BJ (cell line): ENCODE data around the gene EEF1G. TPM values are rescaled to one million over a fixed set of nuclear protein-coding genes. Genes with fewer than 3 reads are reported as not detected.
"Not testable (repeated sequence)": the region's sequence is repeated elsewhere in the genome, so short reads cannot be mapped to it uniquely, and the experiment has no call there.

ENCODE experiments used
- CTCF ChIA-PET: fragments of 350-600 bp; formaldehyde crosslinking; extraction: SDS; loops from one replicate; lab custom pipeline; 2021; ENCODE audit warnings: antibody characterized with exemption, inconsistent platforms; lab: Yijun Ruan, JAX
- POLR2A ChIA-PET: fragments of 300-600 bp; sonication (Branson Sonifier 250); formaldehyde crosslinking; extraction: SDS; loops from one replicate; lab custom pipeline; 2021; ENCODE audit warnings: antibody characterized with exemption; lab: Charles Lee
- DNase-seq: peaks from one replicate; pipeline ENCODE4 v3.0.0-alpha.2; 2011; ENCODE audit warnings: low read depth
- H3K27me3 ChIP-seq: 2 replicates; pipeline ENCODE4 v1.6.0; 2011; ENCODE audit warnings: low read length; ENCODE audit not compliant: control insufficient read depth, insufficient read depth
- H3K36me3 ChIP-seq: 2 replicates; pipeline ENCODE4 v1.5.1; 2011; ENCODE audit warnings: low read length; ENCODE audit not compliant: control insufficient read depth, insufficient read depth
- H3K4me3 ChIP-seq: 2 replicates; pipeline ENCODE4 v1.5.1; 2011; ENCODE audit warnings: low read depth, mild to moderate bottlenecking, control low read depth, low read length
- CTCF ChIP-seq: IDR thresholded peaks from 2 replicates; pipeline ENCODE4 v1.5.1; 2011; ENCODE audit warnings: low read depth, mild to moderate bottlenecking, control low read depth, inconsistent platforms, low read length, moderate library complexity; ENCODE audit not compliant: insufficient read depth
- polyA plus RNA-seq: library from polyadenylated mRNA; depleted of rRNA; stranded (reverse); fragments of >200 nt; gene quantifications from 2 replicates; pipeline ENCODE4 v1.2.3, GENCODE V29; 2011

EEF1G gene
- polyA plus RNA-seq, 1 experiment, result 2,459 TPM

GRCh38 chr11:62621027-62621566 lies 47.4 kb upstream of the EEF1G start:
- TF ChIP-seq CTCF, result no peak
- H3K27me3 ChIP-seq, result no peaks in the 10 kb centered on the region
- ChIA-PET CTCF (interaction anchor here (1.0 to 4.0 kb wide), 6 partner anchors 9 to 227 kb away, joined by 3 to 26 read pairs (median 4); partner anchors contain the start of genes C11orf98, CSKMT, EML3 and ROM1), POLR2A (interaction anchor here (0.6 to 2.2 kb wide), 3 partner anchors 32 to 82 kb away, joined by 4 to 11 read pairs (median 6); partner anchors contain the start of genes C11orf98, CSKMT and INTS5)
- H3K36me3 ChIP-seq, result peaks cover 14% of the 10 kb centered on the region
- DNase-seq, result no peak
- peak overlapping the region; percentile 54 for H3K4me3 ChIP-seq

- H3K36me3 ChIP-seq, CTCF ChIA-PET, H3K4me3 ChIP-seq, DNase-seq, H3K27me3 ChIP-seq: not testable (repeated sequence)
- POLR2A ChIA-PET, result interaction anchor here (0.6 kb wide), 1 partner anchor 73 kb away, joined by 4 read pairs; no protein-coding TSS in a partner anchor
Measured at GRCh38 chr11:62616957-62617356, 43.3 kb upstream of the EEF1G start.

GRCh38 chr11:62615521-62615920 lies 41.8 kb upstream of the EEF1G start:
- no peak for TF ChIP-seq CTCF
- DNase-seq, result no peak
- peaks cover 9% of the 10 kb centered on the region for H3K36me3 ChIP-seq
- H3K27me3 ChIP-seq, result no peaks in the 10 kb centered on the region
- POLR2A ChIA-PET, result no interaction called here
- H3K4me3 ChIP-seq, result no peak overlapping the region
- CTCF ChIA-PET, result no interaction called here

- H3K4me3 ChIP-seq, result no peak overlapping the region
- peaks cover 12% of the 10 kb centered on the region for H3K36me3 ChIP-seq
- no peak for DNase-seq
- ChIA-PET CTCF (no interaction called here), POLR2A (no interaction called here)
- no peak for TF ChIP-seq CTCF
- no peaks in the 10 kb centered on the region for H3K27me3 ChIP-seq
Measured at GRCh38 chr11:62614275-62614674, 40.6 kb upstream of the EEF1G start.

- Histone ChIP-seq H3K27me3 (no peaks in the 10 kb centered on the region), H3K36me3 (peaks cover 13% of the 10 kb centered on the region), H3K4me3 (no peak overlapping the region)
- DNase-seq, result no peak
- CTCF ChIA-PET, result interaction anchor here (0.9 to 3.4 kb wide), 3 partner anchors 9 to 219 kb away, joined by 3 to 26 read pairs (median 4); partner anchors contain the start of gene B3GAT3
- POLR2A ChIA-PET, result no interaction called here
- TF ChIP-seq CTCF, result no peak
Measured at GRCh38 chr11:62613291-62613778, 39.6 kb upstream of the EEF1G start.
